VCaP (cell line): ENCODE data around the gene ATF3.

Experiments used
- H3K27ac ChIP-seq: fragments of 450-650 bp; 2 replicates; pipeline ENCODE4 v1.5.1; 2017
- TF ChIP-seq, protein P1 (sequence below): fragments of 450-650 bp; conservative IDR thresholded peaks from 2 replicates; pipeline ENCODE4 v1.5.1; 2017; ENCODE audit warnings: mild to moderate bottlenecking, moderate library complexity

ATF3 gene

DNA sequence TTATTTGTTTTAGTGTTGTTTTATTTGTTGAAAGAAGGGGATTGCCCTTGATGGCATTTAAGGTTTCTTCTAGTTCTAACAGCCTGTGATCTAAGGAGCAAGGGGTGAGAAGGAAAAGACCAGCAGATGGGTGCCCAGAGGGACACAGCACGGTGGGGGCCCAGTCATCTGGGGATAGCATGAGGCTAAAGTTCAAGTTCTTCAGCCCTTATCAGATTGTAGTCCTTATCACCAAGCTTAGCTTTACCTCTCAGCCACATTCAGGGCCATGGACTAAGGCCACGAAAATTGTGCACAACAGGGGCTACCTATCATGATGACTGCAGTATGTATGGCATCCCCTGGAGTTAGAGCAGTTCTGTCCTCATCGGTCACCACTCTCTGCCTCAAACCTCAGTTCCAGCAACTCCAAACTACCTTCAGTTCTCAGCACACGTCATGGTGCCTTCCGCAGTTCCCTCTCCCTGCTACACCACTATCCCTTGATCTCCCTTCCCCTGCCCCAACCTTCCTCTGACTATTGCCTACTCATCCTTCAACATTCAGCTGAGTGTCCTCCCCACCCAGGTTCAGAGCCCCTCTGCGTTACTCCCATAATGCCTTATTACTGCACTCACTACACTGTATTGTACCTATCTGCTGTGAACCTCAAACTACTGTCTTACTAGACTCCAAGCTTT is 36.4 kb downstream of the ATF3 start:
- TF ChIP-seq, protein P1, sequence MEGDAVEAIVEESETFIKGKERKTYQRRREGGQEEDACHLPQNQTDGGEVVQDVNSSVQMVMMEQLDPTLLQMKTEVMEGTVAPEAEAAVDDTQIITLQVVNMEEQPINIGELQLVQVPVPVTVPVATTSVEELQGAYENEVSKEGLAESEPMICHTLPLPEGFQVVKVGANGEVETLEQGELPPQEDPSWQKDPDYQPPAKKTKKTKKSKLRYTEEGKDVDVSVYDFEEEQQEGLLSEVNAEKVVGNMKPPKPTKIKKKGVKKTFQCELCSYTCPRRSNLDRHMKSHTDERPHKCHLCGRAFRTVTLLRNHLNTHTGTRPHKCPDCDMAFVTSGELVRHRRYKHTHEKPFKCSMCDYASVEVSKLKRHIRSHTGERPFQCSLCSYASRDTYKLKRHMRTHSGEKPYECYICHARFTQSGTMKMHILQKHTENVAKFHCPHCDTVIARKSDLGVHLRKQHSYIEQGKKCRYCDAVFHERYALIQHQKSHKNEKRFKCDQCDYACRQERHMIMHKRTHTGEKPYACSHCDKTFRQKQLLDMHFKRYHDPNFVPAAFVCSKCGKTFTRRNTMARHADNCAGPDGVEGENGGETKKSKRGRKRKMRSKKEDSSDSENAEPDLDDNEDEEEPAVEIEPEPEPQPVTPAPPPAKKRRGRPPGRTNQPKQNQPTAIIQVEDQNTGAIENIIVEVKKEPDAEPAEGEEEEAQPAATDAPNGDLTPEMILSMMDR: no peak
- H3K27ac ChIP-seq: no peak overlapping the region

- H3K27ac ChIP-seq: no peak overlapping the region
- TF ChIP-seq, protein P1: no peak
Observed at GRCh38 chr1:212645546-212646543, 37.3 kb downstream of the ATF3 start.

- TF ChIP-seq, protein P1: no peak
- no peak overlapping the region for H3K27ac ChIP-seq
Observed at GRCh38 chr1:212646588-212646987, 38.0 kb downstream of the ATF3 start.

- TF ChIP-seq, protein P1: no peak
- no peak overlapping the region for H3K27ac ChIP-seq
Observed at GRCh38 chr1:212647004-212647403, 38.4 kb downstream of the ATF3 start.

GRCh38 chr1:212648431-212648830 is 39.9 kb downstream of the ATF3 start:
- TF ChIP-seq, protein P1: no peak
- H3K27ac ChIP-seq: no peak overlapping the region

DNA sequence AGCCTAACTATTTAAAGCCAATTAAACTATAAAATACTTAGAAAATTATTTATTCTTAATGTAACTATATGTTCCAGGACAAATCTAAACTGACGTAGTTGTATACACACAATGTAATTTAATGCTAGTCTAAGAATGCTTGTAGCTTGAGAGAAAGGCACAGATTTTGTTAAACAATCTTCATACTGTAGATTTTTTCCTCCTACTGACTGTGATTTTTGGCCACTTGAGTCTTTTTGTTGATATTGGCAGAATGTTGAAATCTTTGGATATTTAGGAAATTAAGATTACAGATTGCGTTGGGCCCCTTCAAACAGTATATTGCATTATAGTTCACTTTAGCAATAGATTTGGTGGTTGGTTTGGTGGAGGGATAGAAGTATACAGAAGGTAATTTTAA is 40.5 kb downstream of the ATF3 start:
- H3K27ac ChIP-seq: no peak overlapping the region
- TF ChIP-seq, protein P1: no peak

GRCh38 chr1:212650228-212650627 is 41.7 kb downstream of the ATF3 start:
- H3K27ac ChIP-seq: no peak overlapping the region
- TF ChIP-seq, protein P1: no peak
